Left lung (tissue), 10 donors: ENCODE data around the gene PPP1R1C. TPM values are rescaled to one million over a fixed set of nuclear protein-coding genes. Genes with fewer than 3 reads are reported as not detected.
A peak's percentile ranks its signal among the peaks of the same experiment; 100 is the strongest.

ENCODE experiments used
- ATAC-seq: fragments of 200-7000 bp; cut with Tn5 transposase; one replicate; pipeline ENCODE4 v1.9.1; 2020; ENCODE audit warnings: moderate library complexity
- DNase-seq, 4 donors: peaks; one replicate each; pipeline ENCODE4 v3.0.0-alpha.2; 2013 to 2020
- H3K27ac ChIP-seq, 2 donors: fragments of 200-600 bp; sonication (generic) in 1 of 2; one replicate each; pipeline versions ENCODE4 v1.5.0 to v1.8.0; 2020 to 2021
- H3K27me3 ChIP-seq, 2 donors: fragments of 200-600 bp; sonication (generic) in 1 of 2; one replicate each; pipeline versions ENCODE4 v1.5.0 to v1.8.0; 2020 to 2021
- H3K36me3 ChIP-seq, 2 donors: fragments of 200-600 bp; sonication (generic) in 1 of 2; one replicate each; pipeline versions ENCODE4 v1.5.0 to v1.8.0; 2020 to 2021
- H3K4me1 ChIP-seq, 2 donors: fragments of 200-600 bp; one replicate each; pipeline ENCODE4 v1.8.0; 2021
- H3K4me3 ChIP-seq, 2 donors: fragments of 200-600 bp; sonication (generic) in 1 of 2; one replicate each; pipeline versions ENCODE4 v1.5.0 to v1.8.0; 2020 to 2021; ENCODE audit warnings: mild to moderate bottlenecking in 1 of 2
- H3K9me3 ChIP-seq, 2 donors: fragments of 200-600 bp; sonication (generic) in 1 of 2; one replicate each; pipeline versions ENCODE4 v1.5.0 to v1.8.0; 2020 to 2021
- intact Hi-C, 2 donors: fragments of 100-400 bp; cut with DNase I; formaldehyde crosslinking; loops; one replicate each; pipeline versions ENCODE4 v1.11.2 to v1.14.2; 2022
- polyA plus RNA-seq, 6 donors: library from polyadenylated mRNA; unstranded; fragments of 120-200 nt; gene quantifications; one replicate each; pipeline ENCODE4 v1.2.1, GENCODE V29; 2013; ENCODE audit not compliant: insufficient read length in 6 of 6
- total RNA-seq, 2 donors: library from RNA; stranded (reverse); fragmentation: NEBNext Ultra II Directional; extraction: Animal tissue kit (Norgen Biotek cat#: 25700); gene quantifications; one replicate each; pipeline ENCODE4 v1.2.1, GENCODE V29; 2021
- TF ChIP-seq, protein P1 (sequence below), 2 donors: fragments of 200-600 bp; sonication (generic) in 1 of 2; IDR thresholded peaks; one replicate each; pipeline versions ENCODE4 v1.5.0 to v1.8.0; 2021; ENCODE audit warnings: antibody characterized with exemption in 2 of 2
- donor health status: DM: no; HTN: yes; CAD: no.
- donor health status: DM: no; HTN: no; CAD: no.

The PPP1R1C gene
- total and polyA plus RNA-seq, 8 donors, result 0.79 to 11.8 (median 2.8) TPM

DNA sequence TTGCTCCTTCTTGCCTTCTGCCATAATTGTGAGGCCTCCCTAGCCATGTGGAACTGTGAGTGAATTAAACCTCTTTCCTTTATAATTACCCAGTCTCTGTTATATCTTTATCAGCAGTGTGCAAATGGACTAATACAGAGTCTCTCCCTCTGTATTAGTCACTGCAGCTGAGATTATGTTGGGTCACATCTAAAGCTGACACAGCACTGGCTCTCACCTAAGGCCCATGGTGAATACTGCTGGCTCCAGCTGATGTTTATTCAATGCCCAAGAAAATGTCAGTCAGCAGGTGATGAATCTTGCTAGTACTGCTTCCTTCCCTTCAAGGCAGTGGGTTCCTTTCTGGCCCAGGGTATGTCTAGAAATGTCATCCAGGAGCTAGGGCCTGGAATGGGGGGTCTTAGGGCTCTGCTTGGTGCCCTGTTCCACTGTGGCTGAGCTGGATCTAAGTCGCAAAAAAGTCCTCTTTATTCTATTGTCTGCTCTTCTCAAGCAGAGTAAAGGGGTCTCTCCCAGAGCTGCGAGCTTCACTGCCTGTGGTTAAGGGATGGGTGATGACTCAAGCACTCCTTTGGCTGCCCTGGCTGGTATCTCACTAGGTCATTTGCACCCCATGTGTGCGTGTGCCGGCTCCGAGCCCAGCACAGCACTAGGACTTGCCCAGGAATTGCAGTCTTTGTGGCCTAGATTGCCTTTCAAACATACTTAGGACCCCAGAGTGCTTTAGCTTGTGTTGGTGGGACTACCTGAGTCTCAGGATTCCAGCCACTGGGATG, 29.9 kb downstream of the PPP1R1C start:
- Histone ChIP-seq H3K36me3 (no peaks in the 10 kb centered on the region), H3K9me3 (peaks cover 0 to 32% of the 10 kb centered on the region in 2 donors), H3K27me3 (no peaks in the 10 kb centered on the region), H3K27ac (no peak overlapping the region), H3K4me3 (no peak overlapping the region), H3K4me1 (no peaks in the 10 kb centered on the region)
- DNase-seq, result no peak
- TF ChIP-seq, protein P1, sequence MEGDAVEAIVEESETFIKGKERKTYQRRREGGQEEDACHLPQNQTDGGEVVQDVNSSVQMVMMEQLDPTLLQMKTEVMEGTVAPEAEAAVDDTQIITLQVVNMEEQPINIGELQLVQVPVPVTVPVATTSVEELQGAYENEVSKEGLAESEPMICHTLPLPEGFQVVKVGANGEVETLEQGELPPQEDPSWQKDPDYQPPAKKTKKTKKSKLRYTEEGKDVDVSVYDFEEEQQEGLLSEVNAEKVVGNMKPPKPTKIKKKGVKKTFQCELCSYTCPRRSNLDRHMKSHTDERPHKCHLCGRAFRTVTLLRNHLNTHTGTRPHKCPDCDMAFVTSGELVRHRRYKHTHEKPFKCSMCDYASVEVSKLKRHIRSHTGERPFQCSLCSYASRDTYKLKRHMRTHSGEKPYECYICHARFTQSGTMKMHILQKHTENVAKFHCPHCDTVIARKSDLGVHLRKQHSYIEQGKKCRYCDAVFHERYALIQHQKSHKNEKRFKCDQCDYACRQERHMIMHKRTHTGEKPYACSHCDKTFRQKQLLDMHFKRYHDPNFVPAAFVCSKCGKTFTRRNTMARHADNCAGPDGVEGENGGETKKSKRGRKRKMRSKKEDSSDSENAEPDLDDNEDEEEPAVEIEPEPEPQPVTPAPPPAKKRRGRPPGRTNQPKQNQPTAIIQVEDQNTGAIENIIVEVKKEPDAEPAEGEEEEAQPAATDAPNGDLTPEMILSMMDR (IDR thresholded peaks at IDR 0.05), result no peak
- no peak for ATAC-seq
- intact Hi-C loops, result no loop called here

DNA sequence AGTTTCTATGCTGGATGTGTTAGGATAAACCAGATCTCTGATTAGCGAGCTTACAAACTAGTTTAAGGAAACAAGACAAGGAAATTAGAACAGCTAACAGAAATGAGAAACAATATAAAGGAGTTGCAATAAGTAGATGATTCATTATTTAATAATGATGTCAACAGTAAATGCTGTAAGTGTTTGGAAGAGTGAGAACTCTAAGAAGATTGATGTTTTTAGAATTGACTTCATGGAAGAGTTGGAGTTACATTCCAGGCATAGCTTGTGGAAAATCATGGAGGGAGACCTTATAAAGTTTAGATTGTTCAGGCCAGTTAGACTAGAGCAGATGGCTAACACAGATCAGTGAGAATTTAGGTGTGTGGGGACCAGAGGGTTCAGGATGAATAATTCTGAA, 32.6 kb downstream of the PPP1R1C start:
- H3K4me3 ChIP-seq, result no peak overlapping the region
- TF ChIP-seq, protein P1 (IDR thresholded peaks at IDR 0.05), result no peak
- intact Hi-C loops, result no loop called here

DNA sequence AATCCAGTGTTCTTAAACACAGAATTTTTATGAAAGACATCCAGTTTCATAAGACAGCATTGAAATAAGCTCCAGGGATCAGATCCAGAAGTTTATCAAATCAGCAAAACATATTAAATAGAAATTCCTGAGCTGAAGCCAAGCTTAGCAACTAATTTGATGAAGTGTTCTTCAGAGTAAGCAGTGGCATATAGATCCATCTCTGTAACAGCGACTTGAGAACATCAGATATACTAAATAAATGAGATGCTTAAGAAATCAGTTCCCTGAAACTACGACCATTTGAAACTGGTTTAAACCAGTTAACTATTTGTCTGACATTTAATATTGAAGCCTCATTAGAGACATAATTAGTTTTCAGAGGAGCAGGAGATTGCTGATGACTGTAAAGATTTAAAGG, 34.1 kb downstream of the PPP1R1C start:
- TF ChIP-seq, protein P1 (IDR thresholded peaks at IDR 0.05), result no peak
- Histone ChIP-seq H3K9me3 (peaks cover 0 to 23% of the 10 kb centered on the region in 2 donors), H3K36me3 (no peaks in the 10 kb centered on the region), H3K4me3 (no peak overlapping the region), H3K4me1 (no peaks in the 10 kb centered on the region), H3K27ac (no peak overlapping the region), H3K27me3 (no peaks in the 10 kb centered on the region)
- intact Hi-C loops, result no loop called here
- peak in 2 of 4 donors; percentile 64 to 68 for DNase-seq
- no peak for ATAC-seq

More for the DNA sequence above, 32.6 kb downstream of the PPP1R1C start:
- peaks cover 0 to 20% of the 10 kb centered on the region in 2 donors for H3K9me3 ChIP-seq
- ATAC-seq, result no peak
- no peak for DNase-seq
- H3K27ac ChIP-seq, result no peak overlapping the region
- no peaks in the 10 kb centered on the region for H3K27me3 ChIP-seq
- H3K4me1 ChIP-seq, result no peaks in the 10 kb centered on the region
- H3K36me3 ChIP-seq, result no peaks in the 10 kb centered on the region

DNA sequence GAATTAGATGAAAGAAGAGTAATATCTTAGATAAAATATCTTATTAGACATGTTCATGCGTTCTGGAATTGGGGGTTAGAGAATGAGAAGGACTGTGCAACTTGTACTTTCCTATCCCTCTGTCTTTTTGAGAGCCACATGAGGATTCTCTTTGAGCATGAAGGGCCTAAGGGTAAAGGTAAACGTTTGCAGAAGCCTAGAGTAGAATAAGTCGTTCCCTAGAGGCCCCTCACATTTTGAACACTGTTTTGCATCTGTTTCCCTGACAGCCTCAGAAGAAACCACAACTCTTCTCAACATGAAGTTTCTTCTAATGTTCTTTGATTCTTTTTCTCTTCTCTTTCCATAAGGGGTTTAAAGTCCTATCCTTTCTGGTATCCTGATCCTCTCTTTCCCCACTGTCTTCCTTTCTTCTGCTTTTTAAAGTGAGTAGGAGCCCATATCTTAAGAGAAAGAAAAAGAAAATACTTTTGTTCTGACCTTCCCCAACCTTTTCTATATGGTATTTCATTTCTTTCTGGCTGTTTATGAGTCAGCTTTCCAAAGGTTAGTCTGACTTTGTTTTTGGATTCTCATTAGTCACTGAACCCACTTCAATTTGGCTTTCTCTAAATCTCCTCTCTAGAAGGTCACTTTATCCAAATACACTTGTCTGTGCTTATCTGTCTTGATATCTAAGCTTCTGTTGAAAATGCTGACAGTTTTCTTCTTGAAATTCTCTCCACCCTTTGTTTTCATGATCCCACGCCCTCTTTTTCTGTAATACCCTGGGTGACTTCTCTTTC, 34.8 kb downstream of the PPP1R1C start:
- intact Hi-C loops, result no loop called here
- peak in 1 of 4 donors; percentile 10 for DNase-seq
- no peaks in the 10 kb centered on the region for H3K36me3 ChIP-seq

More for the DNA sequence above, 34.8 kb downstream of the PPP1R1C start:
- peak; percentile 31 for ATAC-seq
- TF ChIP-seq, protein P1 (IDR thresholded peaks at IDR 0.05), result no peak
- Histone ChIP-seq H3K27ac (no peak overlapping the region), H3K4me3 (no peak overlapping the region), H3K27me3 (no peaks in the 10 kb centered on the region), H3K4me1 (no peaks in the 10 kb centered on the region), H3K9me3 (peaks cover 0 to 20% of the 10 kb centered on the region in 2 donors)
